Activated CD4-positive, alpha-beta T cell treated with anti-CD3 and anti-CD28 coated beads, Interleukin-2, Interleukin-6, amounts not matched to agents 100 ng/mL and 50 ng/mL, durations not matched to agents 16 hours and 8 hours (primary cell): ENCODE measurements around the gene ARID3C.

ENCODE experiments used
- DNase-seq: peaks from one replicate; pipeline ENCODE4 v3.0.0-alpha.2; 2020

The ARID3C gene

DNA sequence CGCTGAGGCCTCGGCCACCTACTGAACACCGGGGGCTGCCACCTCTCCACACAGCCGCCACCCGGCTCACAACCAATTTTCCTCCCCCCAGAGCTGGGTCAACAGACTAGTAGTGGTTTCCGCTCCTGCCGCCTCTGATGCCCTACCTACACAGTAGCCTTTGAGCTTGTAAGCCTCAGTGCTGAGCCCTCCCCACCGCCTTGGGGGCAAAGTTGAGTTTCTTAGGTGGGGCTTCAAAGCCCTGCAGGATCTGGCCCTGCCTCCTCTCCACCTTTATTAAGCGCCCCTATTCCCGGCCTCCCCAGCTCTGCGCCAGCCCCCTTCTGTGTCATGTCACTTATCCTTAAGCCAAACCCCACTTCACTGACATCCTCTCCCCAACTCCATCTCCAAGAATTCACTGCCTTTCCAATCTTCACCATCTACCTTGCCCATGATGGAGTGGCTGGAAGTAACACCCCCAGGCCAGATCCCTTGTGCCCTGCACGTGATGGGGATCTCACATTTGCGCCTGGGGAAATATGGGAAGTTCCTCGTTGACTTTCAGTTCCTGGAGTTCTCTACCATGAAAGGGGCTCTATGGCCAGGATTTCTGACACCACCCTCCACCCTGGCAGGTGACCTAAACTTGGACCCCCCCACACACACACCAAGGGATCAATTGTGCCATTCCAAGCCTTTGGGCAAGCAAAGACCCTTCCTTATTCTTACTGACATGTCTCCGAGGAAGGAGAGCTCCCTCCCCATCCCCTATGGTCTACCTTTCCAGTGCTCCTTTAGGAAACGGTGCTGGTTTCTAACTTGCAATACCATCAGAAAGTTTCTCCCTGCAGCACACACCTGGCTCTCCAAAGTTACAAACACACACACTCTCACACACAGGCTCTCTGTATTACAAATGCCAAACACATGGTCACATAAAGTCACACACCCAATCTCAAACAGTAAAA is 36.7 kb downstream of the ARID3C start:
- no peak for DNase-seq

DNA sequence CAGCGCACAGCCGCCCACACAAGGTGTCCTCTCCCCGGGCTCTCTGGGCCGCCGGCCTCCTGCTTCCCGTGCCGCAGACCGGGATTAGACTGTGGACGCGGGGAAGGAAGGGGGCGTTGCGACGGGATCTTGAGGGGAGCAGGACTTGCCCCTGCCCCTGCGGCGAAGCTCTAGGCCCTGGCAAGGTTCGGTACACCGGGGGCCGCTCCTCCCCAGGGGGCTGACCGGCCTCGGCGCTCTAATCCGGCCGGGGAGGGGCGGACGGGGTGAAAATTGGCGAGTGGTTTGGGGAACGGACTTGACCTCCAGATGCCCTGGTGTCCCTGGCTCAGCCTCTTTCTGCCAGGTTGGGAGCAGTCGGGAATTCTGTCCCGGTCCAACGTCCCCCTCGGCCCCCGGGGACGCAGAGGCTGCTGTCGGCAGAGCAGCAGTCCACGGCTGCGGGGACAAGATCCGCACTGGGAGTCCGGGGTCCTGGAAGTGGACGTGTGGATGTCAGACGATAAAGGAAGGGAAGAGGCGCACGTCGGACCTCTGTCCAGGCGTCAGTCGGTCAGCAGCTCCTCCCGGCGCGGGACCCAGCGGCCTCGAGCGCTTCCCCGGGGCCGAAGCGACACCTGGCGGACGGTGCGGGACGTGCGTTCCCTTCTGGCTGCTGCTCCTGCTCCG is 37.5 kb downstream of the ARID3C start:
- DNase-seq = peak; percentile 82

DNA sequence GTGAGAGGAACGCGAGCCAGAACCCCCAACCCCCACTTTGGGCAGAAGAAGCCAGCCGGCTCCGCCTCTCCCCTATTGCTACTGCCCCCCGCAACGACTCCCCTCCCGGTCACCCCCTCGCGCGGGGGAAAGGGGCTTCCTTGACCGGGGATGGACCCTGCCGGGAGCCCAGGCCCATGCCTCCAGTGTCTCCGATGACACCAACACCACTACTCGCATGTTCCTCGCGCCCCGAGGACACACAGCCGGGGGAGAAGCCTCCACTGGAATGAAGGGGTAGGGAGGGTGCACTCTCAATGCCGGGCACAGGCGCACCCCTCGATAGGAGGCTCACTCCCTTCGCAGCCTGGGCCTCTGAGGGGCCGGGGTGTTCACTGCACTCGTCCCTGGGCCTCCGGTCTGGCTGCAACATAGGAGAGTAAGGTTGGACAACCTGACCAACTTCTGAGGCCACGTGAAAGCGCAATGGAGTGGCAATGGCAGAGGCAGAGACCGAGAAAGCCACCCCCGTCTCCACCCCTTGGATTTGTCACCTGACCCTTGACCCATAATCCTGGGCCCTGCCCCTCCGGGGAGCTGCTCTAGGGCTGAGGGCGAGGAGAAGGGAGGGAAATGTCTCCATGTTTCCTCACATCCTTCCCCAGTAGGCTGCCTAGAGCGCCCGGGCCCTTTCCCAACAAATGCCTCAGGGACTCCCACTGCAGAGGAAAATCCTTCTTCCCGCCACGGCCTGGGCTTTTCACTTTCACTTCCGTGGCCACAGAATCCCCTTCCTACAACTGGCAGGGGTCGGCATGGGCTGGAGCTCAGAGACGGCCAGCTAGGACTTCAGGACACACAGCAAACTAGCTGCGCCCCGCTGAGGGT is 38.3 kb downstream of the ARID3C start:
- DNase-seq = no peak

DNA sequence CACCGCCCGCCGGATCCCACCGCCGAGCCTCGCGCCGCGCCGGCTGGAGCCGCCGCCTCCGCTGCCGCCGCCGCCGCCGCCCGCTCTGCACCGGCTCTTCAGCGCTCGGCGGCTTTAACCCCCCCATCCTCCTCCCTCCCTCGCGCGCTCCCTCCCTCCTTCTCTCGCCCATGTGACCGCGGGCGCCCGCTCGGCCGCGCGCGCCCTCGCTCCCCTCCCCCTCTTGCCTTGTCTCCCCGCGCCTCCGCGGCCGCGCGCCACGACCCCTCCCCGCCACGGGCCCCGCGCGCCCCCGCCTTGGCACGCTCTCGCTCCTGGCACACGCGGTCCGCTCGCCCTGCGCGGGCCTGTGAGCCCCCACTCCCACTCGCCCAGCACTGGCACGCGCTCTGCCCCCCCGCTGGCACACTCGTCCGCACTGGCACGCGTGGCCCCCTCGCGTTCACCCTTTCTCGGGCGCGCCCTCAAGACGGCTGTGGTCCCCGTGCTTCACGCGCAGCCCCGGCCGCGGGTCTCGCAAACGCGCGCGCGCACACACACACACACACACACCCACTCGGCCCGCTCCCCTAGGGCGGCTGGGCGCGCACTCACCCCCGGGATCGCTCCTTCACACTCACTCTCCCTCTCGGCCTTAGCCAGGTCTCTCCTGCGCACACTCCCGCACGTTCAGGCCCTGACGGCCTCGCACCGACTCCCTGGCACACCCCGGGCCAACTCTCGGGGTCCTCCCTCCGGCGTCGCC is 39.1 kb downstream of the ARID3C start, which contains the start of gene CNTFR:
Gene CNTFR, minus strand, starts transcription at position 89 of the 745 bp plus-strand sequence. CDS start 20,743 bp downstream, outside the sequence.
- no peak for DNase-seq

DNA sequence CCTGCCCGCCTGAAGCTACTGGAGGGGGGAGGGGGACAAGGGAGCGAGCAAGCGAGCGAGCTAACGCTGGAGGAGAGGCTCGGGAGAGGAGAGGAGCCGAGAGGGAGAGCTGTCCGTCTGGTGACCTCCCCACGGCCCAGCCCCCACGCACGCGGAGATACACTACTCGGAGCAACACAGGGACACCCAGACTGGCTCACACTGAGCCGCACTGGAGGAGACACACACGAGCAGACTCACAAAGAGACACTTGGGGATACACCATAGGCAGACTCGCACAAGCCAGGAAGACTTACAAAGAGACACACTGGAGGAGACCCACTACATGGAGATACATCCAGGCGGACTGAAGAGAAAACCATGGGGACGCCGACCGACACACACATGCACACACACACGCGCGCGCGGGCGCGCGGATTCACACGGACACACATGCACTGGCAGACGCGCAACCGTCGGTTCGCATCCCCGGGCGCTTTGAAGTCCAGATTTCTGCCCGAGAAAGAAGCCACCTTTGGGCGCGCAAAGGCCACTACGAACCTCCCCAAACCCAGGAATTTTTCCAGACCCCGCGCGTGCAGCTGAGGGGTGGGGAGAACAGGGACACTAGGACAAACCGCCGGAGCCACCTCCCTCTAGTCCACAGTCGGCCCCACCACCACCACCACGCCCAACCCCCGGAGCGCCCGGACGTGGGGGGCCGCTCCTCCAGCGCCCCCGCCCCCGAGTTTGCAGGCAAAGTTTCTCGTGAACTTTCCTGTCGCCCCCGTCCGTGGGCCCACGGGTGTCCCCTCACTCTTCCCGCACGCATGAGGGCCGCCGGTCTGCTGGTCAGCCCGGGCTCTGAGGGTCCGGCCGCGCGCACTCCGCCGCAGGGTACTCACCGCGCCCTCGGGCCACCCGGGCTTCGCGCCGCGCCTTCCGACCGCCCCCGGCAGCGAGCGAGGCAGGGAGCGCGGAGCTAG is 39.9 kb downstream of the ARID3C start:
- DNase-seq = no peak

DNA sequence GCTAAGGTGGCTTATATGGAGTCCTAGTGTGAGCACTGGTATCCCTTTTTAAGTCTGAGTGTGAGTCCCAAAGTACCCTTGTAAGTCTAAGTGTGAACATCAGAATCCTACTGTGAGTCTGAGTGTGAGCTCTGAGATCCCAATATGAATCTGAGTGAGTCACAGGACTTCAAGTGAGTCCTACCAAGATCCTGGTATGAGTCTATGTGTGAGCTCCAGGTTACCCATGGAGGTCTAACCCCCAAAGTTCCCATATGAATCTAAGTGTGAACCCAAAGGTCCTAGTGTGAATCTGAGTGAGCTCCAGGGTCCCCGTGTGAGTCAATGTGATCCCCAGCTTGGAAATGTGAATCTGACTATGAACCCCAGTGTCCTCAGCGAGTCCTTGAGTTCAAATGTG is 41.6 kb downstream of the ARID3C start:
- DNase-seq = peak; percentile 14

DNA sequence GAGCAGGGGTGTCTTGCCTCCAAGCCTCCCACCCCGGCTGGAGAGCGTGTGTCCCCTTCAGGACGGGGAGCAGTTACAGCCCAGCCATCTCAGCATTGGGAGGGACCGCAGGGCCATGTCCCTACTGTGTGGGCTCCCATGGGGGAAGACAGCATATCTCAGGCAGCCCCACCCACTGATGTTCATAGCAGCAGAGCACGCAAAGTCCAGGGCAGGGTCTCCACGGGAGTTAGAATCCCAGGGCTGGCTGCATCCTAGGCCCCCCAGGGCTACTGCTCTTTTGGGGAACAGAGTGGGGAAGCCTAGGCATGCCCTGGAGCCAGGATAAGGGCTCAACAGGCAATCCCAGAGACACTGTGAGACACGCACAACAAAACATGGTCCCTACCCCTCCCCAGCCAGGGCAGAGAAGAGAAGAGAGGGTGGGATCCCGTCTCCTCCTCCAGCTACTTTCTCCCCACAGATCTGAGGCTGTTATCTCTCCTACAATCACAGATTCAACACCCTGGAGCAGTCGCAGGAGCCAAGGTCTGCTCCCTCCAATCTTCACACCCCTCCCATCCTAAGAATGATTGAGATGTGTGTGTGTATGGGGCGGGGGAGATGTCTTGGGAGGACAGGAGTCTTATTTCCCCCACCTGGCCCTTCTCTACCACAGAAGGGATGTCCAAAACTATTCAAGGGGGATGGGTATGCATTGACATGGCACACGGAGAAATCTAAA is 42.8 kb downstream of the ARID3C start:
- no peak for DNase-seq

DNA sequence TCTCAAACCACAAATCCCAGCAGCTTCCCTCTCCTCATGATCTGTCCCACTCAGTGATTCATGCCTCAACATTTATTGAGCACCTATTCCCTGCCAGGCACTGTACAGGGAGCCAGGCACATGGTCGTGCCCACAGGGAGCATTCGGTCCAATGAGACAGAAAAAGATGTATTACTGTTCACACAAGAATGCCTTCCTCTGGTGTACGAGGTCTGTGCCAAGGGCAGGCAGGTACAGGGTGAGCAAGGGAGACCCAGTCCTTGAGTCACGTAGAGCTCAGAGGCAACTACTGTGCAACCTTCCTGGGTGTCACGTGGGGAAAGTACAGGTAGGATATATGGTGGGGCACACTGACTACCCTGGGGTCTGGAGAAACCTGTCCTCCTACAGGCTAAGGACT is 43.9 kb downstream of the ARID3C start:
- no peak for DNase-seq

DNA sequence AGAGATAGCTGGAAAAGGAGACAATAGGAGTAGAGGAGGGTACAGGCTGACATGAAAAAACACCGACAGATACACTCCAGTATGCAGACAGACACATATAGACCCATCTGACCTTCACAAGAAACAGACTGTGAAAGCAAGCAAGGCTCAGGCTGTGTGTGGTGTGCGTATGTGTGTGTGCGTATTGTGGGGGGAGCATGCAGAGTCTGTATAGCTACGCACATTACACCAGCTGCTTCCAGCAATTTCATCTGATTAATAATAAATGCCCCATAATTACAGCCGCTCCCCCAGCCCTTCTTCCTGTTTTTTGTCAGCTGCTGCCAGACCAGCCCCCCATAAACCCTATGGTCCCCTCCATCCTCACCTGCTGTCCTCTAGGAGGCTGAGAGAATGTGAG is 46.1 kb downstream of the ARID3C start:
- no peak for DNase-seq

DNA sequence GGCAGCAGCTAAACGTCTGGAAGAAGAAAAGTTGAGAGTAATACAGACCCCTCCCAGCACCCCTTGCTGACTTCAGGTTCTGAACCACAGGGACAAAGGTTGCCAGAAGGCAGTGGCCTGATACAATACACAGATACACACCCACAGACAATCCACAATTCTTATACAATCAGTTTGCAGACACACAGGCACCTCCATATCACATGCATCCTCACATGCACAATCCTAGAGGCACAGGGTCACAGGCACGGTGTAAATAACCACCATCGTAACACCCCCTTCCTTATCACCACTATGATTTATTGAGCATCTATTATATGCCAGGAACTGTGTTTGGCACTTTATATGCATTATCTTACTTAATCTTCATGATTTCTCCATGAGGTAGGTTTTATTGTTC is 47.5 kb downstream of the ARID3C start:
- no peak for DNase-seq

DNA sequence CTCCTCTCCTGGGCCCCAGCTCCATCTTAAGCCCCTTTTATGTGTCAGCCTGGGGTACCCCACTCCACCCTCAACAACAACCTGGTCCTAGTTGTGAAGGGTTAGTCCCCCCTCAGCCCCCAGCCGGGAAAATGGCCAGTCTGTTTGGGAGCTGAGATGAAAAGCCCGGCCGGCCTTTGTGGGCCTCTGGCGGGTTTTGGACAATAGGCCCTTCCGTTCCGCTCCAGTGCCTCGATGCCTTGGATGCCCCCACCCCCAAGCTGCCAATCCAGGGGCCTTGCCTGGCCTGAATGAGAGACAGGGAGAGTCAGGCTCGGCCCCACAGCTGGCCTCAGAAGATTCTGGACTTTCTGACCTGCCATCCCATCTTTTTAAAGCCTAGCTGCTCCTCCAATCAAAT is 48.5 kb downstream of the ARID3C start:
- DNase-seq = no peak

DNA sequence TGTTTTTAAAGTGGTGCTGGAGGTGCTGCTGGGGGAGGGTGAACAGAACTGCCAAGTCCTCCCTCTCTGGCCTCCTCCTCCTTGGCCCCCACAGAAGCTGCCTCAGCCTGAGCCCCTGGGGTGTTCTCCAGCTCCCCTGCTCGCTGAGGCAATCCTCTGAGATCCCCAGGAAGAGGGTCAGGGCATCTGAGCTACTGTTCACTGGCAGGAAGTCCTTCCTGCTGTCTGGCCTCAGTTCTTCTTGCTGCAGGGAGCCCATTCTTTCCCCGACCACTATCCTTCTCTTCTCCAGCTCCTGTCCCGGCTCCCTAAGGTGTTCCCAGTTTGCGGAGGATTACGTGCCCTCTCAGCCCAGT is 49.1 kb downstream of the ARID3C start:
- DNase-seq = no peak

DNA sequence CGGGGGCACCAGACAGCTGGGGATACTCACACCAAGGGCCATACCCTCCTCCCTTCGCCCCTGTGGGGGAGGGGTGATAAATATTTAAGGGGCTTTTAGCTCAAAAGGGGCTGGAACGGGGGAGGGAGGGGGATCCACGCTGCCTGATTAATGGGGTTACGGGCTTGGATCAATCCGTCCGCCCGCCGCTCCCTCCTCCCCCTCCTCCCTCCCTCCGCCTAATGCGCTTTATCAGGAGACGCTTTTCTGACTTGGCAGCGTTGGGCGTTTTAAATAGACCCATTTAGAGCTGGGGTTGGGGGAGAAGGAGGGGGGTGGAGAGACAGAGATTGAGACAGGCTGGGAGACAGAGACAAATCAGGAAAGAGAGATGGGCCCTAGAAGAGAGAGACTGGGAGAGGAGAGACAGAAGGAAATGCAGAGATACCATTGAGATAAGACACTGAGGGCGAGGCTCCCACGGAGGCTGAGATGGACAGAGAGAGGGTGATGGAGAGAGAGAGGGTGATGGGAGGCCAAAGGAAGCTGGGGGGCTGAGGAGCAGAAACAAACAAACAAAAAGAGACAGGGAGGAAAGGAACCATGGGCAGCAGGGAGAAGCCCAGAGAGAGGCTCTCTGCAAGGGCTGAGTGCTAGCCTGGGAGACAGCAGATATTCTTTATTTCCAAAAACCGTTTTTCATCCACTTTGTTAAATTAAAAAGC is 49.6 kb downstream of the ARID3C start:
- no peak for DNase-seq

DNA sequence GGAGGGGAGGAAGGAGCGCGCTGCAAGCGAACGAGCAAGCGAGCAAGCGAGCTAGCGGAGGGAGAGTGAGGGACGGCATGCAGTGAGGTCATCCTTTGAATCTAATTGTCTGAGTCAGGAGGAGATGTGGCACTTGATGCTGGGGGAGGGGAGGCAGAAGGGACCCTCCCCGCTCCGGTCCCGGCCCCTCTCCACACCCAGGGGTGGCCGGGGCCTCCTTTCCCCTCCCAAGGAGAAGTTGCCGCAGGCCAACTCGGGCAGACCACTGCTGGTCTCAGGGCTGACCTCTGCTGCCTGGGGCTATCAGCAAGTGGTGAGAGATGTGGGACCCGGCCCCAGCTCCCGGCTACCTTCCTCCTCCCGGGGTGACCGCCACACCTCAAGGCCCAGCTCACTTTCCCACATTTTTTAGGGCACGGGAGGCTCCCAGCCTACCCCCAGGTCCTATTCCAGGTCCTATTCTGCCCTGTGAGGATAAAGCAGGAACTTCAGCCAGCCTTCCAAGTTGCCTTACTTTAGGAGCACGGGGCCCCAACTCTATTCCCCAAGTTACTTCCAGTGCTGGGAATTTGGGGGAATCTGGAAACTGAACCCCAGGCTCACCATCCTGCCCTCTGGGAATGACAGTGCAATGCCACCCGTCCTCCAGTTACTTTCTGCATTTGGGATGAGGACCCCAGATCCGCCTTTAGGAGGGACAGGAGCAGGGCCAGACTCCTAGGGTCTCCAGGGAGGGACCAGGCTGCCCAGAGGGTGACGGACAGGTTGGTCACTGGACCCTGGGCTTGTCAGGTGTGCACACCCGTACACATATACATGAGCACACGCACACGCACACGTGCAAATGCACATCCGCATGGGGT is 50.4 kb downstream of the ARID3C start:
- no peak for DNase-seq

DNA sequence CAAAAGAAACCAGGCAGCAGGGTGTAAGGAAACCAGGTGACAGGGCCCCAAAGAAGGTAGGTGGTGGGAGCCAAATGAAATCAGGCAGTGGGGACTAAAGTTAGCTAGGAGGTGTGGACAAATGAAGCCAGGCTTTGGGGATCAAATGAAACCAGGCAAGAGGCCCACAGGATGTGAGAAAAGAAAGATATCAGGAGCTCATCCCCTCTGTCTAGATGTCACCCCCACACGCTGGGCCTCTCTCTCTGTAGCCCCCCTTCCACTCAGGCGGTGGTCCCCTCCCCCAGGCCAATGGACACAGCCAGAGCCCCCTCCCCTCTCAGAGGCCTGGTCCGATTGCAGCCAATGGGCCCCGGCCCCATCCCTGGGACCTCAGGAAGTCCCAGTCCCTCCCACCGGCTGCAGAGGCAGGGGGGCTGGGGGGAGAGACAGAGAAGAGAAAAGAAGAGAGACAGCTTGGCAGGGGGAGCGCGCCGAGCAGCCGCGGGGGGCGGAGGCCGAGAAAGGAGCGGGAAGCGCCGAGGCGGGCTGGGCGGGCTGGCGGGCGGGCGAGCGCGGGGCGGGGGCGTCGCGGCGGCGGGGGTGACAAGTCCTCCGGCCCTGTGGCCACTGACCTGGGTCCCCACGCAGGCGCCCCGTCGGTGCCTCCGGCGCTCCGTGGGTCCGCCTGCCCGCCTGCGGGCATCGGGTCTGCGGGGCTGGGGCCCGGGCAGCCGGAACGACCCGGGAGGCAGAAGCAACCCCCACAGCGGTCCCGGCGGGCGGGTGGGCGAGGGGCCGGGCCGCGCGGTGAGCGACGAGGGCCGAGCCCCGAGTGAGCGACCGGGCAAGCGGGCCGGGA is 51.2 kb downstream of the ARID3C start:
- DNase-seq = no peak

DNA sequence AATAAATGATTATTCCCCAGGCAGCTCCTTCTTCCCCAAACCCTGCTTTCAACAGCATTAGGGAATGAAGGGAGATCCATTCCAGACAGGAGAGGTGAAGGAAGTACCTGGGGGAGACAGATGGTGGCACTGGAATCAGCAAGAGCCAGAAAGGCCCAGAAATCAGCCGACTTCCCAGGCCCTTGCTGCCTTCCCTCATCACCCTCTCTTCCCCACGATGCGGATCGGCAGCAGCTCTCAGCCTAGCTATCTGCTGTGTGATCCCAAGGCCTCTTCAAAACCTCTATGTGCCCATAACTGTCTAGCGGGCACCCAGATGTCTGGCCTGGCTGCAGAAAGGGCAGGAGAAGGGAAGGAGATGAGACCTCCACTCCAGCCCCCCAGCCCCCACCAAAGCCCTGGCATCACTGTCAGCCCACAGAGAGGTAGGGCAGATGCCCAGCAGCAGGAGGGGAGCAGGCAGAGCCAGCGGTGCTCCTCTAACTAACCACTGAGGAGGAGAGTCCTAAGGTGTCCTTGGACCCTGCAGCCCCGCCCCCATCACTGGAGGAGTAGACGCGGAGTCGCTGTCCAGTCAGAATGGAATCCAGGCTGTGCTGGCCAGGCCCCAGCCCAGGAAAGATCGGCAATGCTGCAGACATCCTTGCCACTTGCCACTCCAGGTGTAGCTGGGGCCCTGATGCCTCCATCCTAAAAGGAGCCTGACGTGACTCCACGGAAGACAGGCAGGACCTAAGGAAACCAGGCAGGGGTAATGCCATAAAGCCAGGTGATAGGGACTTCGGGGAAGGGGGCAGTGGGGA is 52.1 kb downstream of the ARID3C start:
- DNase-seq = no peak
